RKO (cell line): ENCODE results near the gene CHST12.
"Not testable (repeated sequence)": the region's sequence is repeated elsewhere in the genome, so short reads cannot be mapped to it uniquely, and the experiment has no call there.

Experiments
- DNase-seq: peaks from one replicate; pipeline ENCODE4 v3.0.0-alpha.2; 2016; ENCODE audit warnings: low spot score

Gene CHST12

DNA sequence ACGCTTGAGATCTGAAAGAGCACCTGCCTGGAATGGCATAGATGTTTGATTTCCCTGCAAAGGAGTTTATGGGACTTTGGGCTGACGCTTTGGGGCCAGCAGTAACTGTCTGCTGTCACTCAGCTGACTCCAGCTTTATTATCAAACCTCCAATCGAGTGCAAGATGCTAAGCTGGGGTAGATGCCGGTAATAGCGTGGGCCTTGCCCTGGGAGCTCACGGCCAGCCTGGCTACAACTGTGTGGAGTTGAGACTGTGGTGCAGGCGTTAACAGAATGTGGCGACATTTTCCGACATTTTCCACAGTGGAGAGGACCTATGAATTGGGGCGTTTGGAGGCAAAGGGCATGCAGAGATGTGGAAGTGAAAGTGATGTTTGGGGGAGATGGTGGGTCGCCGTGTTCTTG is 1.3 kb downstream of the CHST12 start:
- no peak for DNase-seq

DNA sequence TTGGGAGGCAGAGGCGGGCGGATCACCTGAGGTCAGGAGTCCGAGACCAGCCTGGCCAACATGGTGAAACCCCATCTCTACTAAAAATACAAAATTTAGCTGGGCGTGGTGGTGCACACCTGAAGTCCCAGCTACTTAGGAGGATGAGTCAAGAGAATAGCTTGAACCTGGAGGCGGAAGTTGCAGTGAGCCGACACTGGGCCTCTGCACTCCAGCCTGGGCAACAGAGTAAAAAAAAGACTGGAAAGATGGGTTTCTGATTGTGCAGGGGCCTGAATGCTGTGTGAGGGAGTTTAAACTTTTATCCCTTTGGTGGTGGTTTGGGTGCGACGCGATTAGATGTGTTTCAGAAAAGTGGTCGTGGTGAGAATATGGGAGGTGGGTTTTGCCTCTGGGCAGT is 1.8 kb downstream of the CHST12 start:
- no peak for DNase-seq

DNA sequence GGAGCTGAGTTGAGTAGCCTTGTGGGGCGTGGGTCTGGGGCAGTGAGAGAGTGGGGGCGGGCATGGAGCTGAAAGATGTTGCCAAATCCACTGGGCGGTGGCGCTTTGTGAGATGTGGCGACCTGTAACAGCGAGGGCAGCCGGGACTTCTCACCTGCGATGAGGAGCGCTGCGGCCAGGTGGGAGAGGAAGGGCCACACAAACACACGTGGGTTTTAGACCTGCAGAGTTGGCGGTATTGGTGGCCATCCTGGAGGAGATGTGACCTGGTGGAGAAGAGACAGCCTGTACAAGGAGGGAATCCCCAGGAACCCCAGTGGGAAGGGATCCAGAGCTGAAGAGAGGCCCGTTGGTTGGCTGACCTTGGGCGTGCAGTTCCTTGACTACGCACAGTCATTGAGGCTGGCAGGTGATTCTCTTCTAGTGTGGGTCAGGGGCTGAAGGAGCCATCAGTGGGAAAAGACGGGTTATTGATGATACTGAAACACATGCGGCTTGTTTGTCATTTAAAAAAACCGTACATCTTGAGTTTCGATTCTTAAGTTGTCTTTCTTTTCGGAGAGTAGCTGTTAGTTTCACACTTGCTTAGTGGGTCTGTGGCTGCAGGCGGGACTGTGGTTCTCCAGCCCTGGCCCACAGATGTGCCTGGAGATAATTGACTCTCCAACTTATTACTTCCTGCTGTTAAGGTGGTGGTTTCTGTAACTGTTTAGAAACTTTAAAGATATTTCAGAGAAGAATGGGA is 2.4 kb downstream of the CHST12 start:
- DNase-seq = no peak

DNA sequence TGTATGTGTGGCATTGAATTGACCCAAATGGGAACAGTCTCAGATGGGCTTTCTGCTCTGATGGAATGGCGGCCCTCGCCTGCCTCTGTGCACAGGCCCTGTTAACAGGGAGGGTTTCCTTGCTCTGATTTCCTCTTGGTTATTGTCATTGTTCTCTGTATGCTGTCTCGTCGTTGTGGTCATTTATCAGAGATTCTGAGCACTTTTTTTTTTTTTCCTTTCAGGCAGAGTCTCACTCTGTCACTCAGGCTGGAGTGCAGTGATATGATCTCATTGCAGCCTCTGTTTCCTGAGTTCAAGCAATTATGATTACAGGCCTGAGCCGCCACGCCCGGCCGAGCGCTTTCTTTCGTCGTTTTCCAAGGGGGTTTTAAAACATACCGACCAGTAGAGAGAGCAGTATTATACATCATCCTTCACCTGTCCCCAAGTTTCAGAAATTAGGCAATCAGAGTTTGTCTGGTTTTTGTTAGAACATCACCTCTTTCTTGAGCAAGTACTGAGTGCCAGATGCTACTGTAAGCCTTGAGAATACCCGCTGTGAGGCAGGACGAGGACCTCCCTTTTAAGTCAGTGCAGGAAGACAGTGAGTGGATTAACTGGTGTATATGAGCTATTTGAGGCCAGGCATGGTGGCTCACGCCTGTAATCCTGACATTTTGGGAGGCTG is 6.5 kb downstream of the CHST12 start:
- no peak for DNase-seq

DNA sequence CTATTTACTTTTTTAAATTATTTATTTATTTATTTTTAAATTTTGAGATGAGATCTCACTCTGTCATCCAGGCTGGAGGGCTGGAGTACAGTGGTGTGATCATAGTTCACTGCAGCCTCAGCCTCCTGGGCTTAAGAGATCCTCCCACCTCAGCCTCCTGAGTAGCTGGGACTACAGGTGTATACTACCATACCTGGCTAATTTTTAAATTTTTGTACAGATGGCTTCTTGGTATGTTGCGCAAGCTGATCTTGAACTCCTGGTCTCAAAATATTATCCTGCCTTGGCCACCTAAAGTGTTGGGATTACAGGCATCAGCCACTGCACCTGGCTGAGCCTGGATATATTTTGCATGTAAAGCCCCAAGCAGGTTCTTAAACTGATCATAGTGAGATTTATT is 7.6 kb downstream of the CHST12 start:
- DNase-seq = no peak

DNA sequence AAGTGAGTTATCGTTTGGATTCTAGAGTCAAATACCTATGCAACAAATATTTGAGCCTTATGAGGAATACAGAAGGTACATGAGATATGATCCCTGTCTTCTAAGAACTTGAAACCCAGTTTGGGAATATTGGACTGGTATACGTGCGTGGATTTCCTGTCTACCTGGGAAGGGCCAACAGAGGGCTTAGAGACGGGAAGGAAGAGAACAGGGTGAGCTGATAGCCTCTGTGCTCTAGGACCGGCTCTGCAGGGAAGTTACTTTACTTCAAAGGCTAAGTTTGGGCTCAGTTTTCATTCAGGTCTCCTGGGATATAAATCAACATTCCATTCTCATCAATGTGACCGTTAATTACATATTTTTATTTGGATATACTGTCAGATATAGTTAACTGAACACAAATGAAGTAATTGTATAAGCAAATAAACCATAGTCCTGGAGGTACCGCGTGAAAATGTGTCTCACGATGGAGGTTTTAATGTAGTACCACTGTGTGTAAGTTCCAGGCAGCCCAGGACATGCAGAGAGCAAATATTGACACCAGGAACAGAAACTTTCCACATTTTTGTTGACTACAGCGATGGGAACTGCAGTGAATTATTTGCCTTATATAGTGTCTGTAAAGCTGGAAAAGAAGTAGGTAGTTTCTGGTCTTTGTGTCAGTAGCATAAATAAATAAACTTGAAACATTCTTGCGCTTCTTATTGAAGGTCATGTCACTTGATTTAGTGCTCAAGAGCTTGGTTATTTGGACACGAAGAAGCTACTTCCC is 8.6 kb downstream of the CHST12 start:
- DNase-seq = no peak

DNA sequence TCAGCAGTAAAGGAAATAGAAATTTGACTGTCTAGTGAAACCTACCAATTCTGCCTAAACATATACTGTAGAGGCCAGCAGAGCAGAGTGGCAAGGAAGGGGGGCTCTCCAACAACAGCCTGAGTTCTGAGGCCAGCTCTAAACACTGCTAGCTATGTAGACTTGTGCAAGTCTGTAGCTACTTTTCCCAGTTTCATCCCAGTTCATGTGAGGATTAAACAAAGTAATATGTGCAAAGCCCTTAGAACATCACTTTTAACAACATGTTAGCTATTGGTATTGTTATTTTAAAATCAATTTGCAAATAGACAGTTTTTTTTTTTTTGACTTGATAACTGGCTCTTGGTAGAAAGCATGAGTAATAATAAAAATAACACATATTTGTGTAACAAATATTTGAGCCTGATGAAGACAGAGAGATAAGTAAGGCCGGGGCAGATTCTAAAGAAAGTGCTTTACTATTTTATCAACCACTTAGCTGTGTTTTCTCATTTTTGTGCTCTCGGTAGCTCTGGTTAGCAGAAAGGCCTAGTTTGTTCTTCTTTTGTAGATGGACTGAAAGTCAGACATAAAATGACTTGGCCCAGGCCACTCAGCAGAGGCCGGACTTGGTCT is 9.3 kb downstream of the CHST12 start:
- no peak for DNase-seq

DNA sequence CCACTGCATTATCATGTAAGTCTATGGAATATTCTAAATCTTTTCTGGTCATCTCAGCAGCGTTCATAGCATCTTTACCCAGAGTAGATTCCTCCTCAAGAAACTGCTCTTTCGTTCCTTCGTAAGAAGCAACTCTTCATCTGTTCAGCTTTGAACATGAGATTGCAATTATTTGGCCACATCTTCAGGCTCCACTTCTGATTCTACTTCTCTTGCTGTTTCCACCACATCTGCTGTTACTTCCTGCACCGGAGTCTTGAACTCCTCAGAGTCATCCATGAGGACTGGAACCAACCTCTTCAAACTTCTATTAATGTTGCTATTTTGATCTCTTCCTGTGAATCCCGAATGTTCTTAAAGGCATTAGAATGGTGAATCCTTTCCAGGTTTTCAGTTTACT is 12.7 kb downstream of the CHST12 start:
- no peak for DNase-seq

DNA sequence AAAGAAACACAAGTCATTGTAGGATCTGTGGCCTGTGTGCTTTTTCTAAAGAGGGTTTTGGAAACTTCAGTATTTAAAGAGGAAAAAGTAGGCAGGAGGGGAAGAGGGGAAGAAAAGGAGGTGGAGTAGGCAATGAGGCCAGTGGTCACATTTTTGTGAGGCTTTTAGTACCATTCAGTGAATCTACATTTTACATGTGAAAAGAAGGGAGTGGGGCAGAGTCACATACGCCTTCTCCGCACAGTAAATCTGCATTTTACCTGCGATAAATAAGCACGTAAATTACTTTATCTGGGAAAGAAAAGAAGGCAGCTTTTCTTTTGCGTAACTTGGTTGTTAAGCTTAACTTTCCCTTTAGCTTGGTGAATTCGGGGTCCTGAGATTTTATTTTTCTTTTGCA is 13.2 kb downstream of the CHST12 start:
- no peak for DNase-seq

DNA sequence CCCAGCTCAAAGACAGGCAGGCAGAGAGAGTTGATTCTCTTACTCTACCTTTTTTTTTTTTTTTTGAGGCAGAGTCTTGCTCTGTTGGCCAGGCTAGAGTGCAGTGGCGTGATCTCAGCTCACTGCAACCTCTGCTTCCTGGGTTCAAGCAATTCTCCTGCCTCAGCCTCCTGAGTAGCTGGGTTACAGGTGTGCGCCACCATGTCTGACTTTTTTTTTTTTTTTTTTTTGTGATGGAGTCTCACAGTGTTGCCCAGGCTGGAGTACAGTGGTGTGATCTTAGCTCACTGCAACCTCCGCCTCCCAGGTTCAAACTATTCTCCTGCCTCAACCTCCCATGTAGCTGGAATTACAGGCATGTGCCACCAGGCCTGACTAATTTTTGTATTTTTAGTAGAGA is 13.8 kb downstream of the CHST12 start:
- not testable (repeated sequence) for DNase-seq

DNA sequence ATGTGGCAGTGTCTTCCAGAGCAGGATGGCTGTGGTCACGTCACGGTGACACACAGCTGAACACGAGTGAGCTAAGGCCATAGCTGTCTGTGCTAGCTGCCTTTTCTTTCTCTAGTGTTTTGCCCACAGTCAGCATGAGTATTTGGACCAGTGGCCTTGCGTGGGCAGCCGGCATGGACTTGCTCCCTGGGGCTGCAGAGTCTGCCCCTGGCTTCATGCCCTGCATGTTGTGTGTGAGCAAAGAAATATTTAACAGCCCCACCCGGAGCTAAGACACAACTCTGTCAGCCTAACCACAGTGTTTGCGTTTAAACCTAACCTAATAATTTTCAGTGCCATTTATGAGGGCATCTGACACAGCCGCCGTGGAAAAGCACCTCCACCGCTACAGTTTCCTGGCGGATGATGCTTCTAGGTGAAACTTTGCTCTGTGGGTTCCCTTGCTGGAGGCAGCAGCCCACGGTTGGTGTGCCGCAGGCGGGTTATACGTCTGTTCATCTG is 14.6 kb downstream of the CHST12 start:
- DNase-seq = no peak

DNA sequence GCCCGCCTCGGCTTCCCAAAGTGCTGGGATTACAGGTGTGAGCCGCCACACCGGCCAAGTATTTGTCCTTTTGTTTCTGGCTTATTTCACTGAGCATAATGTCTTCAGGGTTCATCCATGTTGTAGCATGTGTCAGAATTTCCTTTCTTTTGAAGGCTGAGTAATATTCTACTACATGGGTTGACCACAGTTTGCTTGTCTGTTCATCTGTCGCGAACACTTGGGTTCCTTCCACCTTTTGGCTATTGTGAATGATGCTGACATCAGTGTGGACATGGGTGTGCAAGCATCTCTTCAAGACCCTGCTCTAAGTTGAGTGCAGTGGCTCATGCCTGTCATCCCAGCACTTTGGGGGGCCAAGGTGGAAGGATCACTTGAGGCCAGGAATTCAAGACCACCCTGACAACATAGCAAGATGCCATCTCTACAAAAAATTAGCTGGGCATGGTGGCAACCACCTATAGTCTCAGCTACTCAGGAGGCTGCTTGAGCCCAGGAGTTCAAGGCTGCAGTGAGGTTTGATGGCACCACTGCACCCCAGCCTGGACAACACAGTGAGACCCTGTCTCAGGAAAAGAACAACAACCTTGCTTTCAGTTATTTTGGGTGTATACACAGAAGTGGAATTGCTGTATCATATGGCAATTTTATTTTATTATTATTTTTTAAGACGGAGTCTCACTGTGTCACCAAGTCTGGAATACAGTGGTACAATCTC is 17.0 kb downstream of the CHST12 start:
- DNase-seq = no peak

DNA sequence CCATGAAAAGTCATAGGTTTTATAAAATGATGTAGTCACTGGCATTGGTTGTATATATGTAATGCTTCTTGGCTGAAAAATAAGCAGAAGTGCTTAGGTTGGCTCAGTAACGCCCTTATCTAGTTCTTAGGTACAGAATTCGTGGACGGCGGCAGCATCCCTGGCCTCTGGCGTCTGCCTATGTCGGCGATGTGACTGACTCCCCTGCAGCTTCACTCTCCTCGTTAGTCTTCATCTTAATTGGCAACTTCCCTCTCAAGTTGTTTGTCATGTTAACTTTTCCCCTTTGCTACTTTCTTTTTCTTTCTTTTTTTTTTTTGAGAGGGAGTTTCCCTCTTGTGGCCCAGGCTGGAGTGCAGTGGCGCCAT is 18.5 kb downstream of the CHST12 start:
- no peak for DNase-seq

DNA sequence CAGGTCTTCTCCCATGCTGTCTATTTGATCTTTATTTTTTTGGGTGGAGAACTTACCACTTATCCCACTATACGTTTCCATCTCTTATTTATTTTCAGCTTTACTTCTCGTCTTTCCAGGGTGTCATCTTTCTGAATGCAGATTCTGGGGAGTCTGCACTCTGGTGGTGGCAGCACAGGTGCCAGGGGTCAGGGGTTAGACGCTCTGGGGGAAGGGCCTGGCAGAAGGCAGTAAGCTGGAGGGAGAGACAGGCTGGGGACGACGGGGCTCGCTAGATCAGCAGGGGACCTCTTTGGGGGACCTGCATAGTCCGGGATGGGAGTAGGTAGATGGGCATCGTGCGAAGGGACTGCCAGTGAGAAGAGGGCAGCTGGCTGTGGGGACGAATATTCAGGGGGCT is 22.3 kb downstream of the CHST12 start:
- no peak for DNase-seq

DNA sequence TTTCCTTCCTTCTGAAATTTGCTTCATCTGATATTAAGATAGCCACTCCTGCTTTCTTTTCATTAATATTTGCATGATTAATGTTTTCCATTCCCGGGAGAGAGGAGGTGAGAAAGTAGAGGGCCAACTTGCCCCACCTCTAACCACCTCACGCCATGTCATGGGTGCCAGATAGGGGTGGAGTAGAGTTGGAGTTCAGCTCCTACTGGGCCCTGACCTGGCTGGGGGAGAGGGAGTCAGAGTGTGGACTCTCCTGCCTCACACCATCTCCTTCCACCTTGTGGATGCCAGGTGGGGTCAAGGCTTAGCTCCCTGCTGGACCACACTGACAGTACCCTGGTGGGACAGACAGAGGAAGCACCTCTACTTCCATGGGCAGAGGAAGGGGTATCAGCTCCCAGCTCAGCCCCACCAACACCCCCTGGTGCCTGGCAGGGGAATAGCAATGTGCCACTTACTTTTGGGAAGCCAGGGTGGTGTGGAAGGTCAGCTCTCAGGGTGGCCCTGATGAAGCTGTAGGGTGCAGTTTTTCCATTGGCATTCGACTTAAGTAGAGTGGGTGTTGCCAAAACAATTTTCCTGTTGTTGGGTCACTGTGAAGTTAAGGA is 28.0 kb downstream of the CHST12 start:
- peak; percentile 24 for DNase-seq

DNA sequence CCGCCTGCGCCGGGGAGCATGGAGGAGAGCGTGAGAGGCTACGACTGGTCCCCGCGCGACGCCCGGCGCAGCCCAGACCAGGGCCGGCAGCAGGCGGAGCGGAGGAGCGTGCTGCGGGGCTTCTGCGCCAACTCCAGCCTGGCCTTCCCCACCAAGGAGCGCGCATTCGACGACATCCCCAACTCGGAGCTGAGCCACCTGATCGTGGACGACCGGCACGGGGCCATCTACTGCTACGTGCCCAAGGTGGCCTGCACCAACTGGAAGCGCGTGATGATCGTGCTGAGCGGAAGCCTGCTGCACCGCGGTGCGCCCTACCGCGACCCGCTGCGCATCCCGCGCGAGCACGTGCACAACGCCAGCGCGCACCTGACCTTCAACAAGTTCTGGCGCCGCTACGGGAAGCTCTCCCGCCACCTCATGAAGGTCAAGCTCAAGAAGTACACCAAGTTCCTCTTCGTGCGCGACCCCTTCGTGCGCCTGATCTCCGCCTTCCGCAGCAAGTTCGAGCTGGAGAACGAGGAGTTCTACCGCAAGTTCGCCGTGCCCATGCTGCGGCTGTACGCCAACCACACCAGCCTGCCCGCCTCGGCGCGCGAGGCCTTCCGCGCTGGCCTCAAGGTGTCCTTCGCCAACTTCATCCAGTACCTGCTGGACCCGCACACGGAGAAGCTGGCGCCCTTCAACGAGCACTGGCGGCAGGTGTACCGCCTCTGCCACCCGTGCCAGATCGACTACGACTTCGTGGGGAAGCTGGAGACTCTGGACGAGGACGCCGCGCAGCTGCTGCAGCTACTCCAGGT is 29.7 kb downstream of the CHST12 start:
- no peak for DNase-seq

DNA sequence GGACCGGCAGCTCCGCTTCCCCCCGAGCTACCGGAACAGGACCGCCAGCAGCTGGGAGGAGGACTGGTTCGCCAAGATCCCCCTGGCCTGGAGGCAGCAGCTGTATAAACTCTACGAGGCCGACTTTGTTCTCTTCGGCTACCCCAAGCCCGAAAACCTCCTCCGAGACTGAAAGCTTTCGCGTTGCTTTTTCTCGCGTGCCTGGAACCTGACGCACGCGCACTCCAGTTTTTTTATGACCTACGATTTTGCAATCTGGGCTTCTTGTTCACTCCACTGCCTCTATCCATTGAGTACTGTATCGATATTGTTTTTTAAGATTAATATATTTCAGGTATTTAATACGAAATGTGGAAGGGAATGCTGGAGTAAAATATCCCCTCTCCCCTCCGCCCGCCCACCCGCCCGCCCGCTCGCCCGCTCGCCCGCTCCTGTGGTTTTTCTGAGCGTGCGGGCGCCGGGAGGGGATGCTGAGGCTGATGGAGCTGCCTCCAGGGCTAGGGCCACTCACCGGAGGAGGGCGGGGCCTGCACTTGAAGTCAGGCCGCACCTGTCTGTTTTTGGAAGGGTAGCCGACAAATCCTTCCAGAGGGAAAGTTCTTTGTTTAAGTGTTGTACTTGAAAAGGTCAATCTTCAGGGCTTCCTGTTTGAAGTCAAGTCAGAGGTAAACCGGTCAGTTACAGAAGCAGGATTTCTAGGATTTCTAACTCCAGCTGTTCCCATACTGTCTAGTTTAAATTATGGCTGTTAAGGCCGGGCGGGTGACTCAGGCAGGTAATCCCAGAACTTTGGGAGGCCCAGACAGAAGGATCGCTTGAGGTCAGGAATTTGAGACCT is 30.5 kb downstream of the CHST12 start:
- DNase-seq = no peak

DNA sequence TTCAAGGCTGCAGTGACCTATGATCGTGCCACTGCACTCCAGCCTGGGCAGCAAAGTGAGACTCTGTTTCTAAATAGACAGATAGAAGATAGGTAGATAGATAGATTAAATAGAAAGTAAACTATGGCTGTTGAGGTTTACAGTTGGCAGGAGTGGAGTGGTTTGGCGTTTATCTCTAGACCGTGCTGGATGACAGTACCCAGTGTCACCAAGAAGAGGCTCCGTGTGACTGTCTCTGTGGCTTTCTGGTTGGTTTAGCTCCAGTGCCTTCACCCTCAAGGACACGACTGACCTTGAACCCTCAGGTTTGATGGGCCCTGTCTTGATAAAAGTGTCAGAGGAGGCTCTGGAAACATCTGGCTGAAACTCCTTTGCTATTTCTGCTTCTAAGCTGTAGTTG is 31.7 kb downstream of the CHST12 start:
- DNase-seq = no peak

DNA sequence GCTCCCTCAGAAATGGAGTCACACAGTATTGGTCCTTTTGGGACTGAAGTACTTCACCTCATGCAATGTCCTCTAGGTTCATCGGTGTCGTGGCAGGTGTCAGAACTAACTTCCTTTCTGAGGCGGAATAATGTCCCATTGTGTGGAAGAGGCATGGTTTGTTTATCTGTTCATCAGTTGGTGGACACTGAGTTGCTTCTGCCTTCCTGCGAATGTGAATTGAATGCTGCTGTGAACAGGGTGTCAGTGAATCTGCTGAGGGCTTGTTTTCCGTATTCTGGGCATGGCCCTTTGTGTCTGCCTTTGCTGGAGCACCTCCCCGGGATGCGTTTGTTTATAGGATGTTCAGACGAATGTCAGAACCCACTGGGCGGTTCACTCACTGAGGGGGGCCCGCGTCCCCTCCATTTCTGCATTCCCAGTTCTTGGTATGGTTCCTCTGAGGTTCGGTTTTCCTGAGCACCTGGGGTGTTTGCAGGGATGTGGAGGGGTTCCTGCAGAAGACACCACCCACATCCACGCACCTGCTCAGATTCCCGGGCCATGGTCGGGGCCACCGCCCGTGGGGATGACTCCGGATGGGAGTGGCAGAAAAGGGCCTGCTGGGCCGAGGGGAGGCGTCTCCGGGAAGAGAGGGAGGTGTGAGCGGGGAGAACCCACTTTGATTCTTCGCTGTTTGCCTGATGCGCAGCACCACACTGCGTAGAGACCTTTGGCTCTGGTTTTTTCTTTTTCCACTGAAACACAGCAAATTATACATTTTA is 33.1 kb downstream of the CHST12 start:
- DNase-seq = no peak
